ENCODE results near the gene MALL.
"Not testable (repeated sequence)": the region's sequence is repeated elsewhere in the genome, so short reads cannot be mapped to it uniquely, and the experiment has no call there.

- TF ChIP-seq POLR2A (IDR thresholded peaks at IDR 0.05; ENCODE audit: low read depth, low read length); POLR2AphosphoS5 (IDR thresholded peaks at IDR 0.05; ENCODE audit: low read depth, low read length); PAX5 (IDR thresholded peaks at IDR 0.05; ENCODE audit: insufficient read depth, low read length, severe bottlenecking): not testable (repeated sequence)
These were observed 39.2 kb upstream of the MALL start for GRCh38 chr2:110154828-110155227.
